ENCODE data around the gene BPIFB4.
A peak's percentile ranks its signal among the peaks of the same experiment; 100 is the strongest.

Gene BPIFB4

GRCh38 chr20:33051333-33051732, 28.1 kb upstream of the BPIFB4 start:
- Mint-ChIP-seq H3K4me1 (ENCODE audit: low read depth) (no peaks in the 10 kb centered on the region), H3K27ac (no peak overlapping the region), H3K27me3 (no peaks in the 10 kb centered on the region), H3K36me3 (ENCODE audit: low read depth) (no peaks in the 10 kb centered on the region), H3K9me3 (peaks cover 2% of the 10 kb centered on the region), H3K4me3 (no peak overlapping the region)
- no peak for DNase-seq

- Mint-ChIP-seq H3K4me3 (no peak within 1 kb of the TSS), H3K4me1 (ENCODE audit: low read depth) (no peaks in the 10 kb centered on the region), H3K27ac (no peak within 1 kb of the TSS), H3K36me3 (ENCODE audit: low read depth) (no peaks in the 10 kb centered on the region), H3K27me3 (no peaks in the 10 kb centered on the region), H3K9me3 (no peaks in the 10 kb centered on the region)
- DNase-seq, result no peak
Measured at GRCh38 chr20:33053291-33054106, 25.9 kb upstream of the BPIFB4 start, which contains the start of gene BPIFB3. BPIFB3 (plus strand) TSS chr20:33053903; CDS start chr20:33055436, 1,533 bp downstream.

GRCh38 chr20:33054381-33054780, 25.1 kb upstream of the BPIFB4 start:
- H3K4me1 Mint-ChIP-seq (ENCODE audit: low read depth), result no peaks in the 10 kb centered on the region
- no peaks in the 10 kb centered on the region for H3K36me3 Mint-ChIP-seq (ENCODE audit: low read depth)
- no peaks in the 10 kb centered on the region for H3K27me3 Mint-ChIP-seq
- H3K27ac Mint-ChIP-seq, result no peak overlapping the region
- no peak overlapping the region for H3K4me3 Mint-ChIP-seq
- H3K9me3 Mint-ChIP-seq, result no peaks in the 10 kb centered on the region
- DNase-seq, result no peak

GRCh38 chr20:33054791-33055190, 24.7 kb upstream of the BPIFB4 start:
- Mint-ChIP-seq H3K4me3 (no peak overlapping the region), H3K4me1 (ENCODE audit: low read depth) (no peaks in the 10 kb centered on the region), H3K27ac (no peak overlapping the region), H3K9me3 (no peaks in the 10 kb centered on the region), H3K36me3 (ENCODE audit: low read depth) (no peaks in the 10 kb centered on the region), H3K27me3 (no peaks in the 10 kb centered on the region)
- no peak for DNase-seq

- no peaks in the 10 kb centered on the region for H3K27me3 Mint-ChIP-seq
- H3K27ac Mint-ChIP-seq, result no peak overlapping the region
- H3K4me1 Mint-ChIP-seq (ENCODE audit: low read depth), result no peaks in the 10 kb centered on the region
- no peak overlapping the region for H3K4me3 Mint-ChIP-seq
- DNase-seq, result no peak
- no peaks in the 10 kb centered on the region for H3K9me3 Mint-ChIP-seq
- H3K36me3 Mint-ChIP-seq (ENCODE audit: low read depth), result no peaks in the 10 kb centered on the region
Measured at GRCh38 chr20:33059136-33059535, 20.3 kb upstream of the BPIFB4 start.

GRCh38 chr20:33059741-33060390, 19.6 kb upstream of the BPIFB4 start:
- Mint-ChIP-seq H3K36me3 (ENCODE audit: low read depth) (no peaks in the 10 kb centered on the region), H3K9me3 (no peaks in the 10 kb centered on the region), H3K4me3 (no peak overlapping the region), H3K27me3 (no peaks in the 10 kb centered on the region), H3K4me1 (ENCODE audit: low read depth) (no peaks in the 10 kb centered on the region), H3K27ac (no peak overlapping the region)
- DNase-seq, result no peak

GRCh38 chr20:33061658-33062028, 17.8 kb upstream of the BPIFB4 start:
- H3K4me3 Mint-ChIP-seq, result no peak overlapping the region
- H3K4me1 Mint-ChIP-seq (ENCODE audit: low read depth), result no peaks in the 10 kb centered on the region
- no peaks in the 10 kb centered on the region for H3K36me3 Mint-ChIP-seq (ENCODE audit: low read depth)
- H3K27ac Mint-ChIP-seq, result no peak overlapping the region
- H3K9me3 Mint-ChIP-seq, result no peaks in the 10 kb centered on the region
- no peak for DNase-seq
- no peaks in the 10 kb centered on the region for H3K27me3 Mint-ChIP-seq

GRCh38 chr20:33062105-33062824, 17.2 kb upstream of the BPIFB4 start:
- Mint-ChIP-seq H3K9me3 (no peaks in the 10 kb centered on the region), H3K36me3 (ENCODE audit: low read depth) (no peaks in the 10 kb centered on the region), H3K27me3 (no peaks in the 10 kb centered on the region), H3K4me1 (ENCODE audit: low read depth) (no peaks in the 10 kb centered on the region), H3K4me3 (no peak overlapping the region), H3K27ac (no peak overlapping the region)
- no peak for DNase-seq

GRCh38 chr20:33062825-33063149, 16.7 kb upstream of the BPIFB4 start:
- no peak for DNase-seq
- H3K36me3 Mint-ChIP-seq (ENCODE audit: low read depth), result no peaks in the 10 kb centered on the region
- H3K4me3 Mint-ChIP-seq, result no peak overlapping the region
- H3K27ac Mint-ChIP-seq, result no peak overlapping the region
- H3K27me3 Mint-ChIP-seq, result no peaks in the 10 kb centered on the region
- H3K4me1 Mint-ChIP-seq (ENCODE audit: low read depth), result peaks cover under 1% of the 10 kb centered on the region
- no peaks in the 10 kb centered on the region for H3K9me3 Mint-ChIP-seq

- no peaks in the 10 kb centered on the region for H3K36me3 Mint-ChIP-seq (ENCODE audit: low read depth)
- no peaks in the 10 kb centered on the region for H3K27me3 Mint-ChIP-seq
- H3K27ac Mint-ChIP-seq, result no peak overlapping the region
- H3K4me1 Mint-ChIP-seq (ENCODE audit: low read depth), result peaks cover 5% of the 10 kb centered on the region
- H3K4me3 Mint-ChIP-seq, result no peak overlapping the region
- H3K9me3 Mint-ChIP-seq, result no peaks in the 10 kb centered on the region
- no peak for DNase-seq
Measured at GRCh38 chr20:33063271-33063670, 16.2 kb upstream of the BPIFB4 start.

GRCh38 chr20:33064572-33065287, 14.7 kb upstream of the BPIFB4 start:
- H3K9me3 Mint-ChIP-seq, result no peaks in the 10 kb centered on the region
- H3K4me3 Mint-ChIP-seq, result no peak overlapping the region
- no peak overlapping the region for H3K27ac Mint-ChIP-seq
- no peaks in the 10 kb centered on the region for H3K27me3 Mint-ChIP-seq
- H3K36me3 Mint-ChIP-seq (ENCODE audit: low read depth), result no peaks in the 10 kb centered on the region
- no peak for DNase-seq
- peaks cover 8% of the 10 kb centered on the region for H3K4me1 Mint-ChIP-seq (ENCODE audit: low read depth)

GRCh38 chr20:33065785-33066184, 13.7 kb upstream of the BPIFB4 start:
- no peak for DNase-seq
- no peaks in the 10 kb centered on the region for H3K9me3 Mint-ChIP-seq
- peaks cover 8% of the 10 kb centered on the region for H3K4me1 Mint-ChIP-seq (ENCODE audit: low read depth)

GRCh38 chr20:33067806-33068205, 11.6 kb upstream of the BPIFB4 start:
- Mint-ChIP-seq H3K9me3 (no peaks in the 10 kb centered on the region), H3K4me3 (no peak overlapping the region), H3K27ac (peak overlapping the region; percentile 3), H3K27me3 (no peaks in the 10 kb centered on the region), H3K4me1 (ENCODE audit: low read depth) (peaks cover 8% of the 10 kb centered on the region), H3K36me3 (ENCODE audit: low read depth) (no peaks in the 10 kb centered on the region)
- no peak for DNase-seq

More at GRCh38 chr20:33065785-33066184, 13.7 kb upstream of the BPIFB4 start:
- no peaks in the 10 kb centered on the region for H3K36me3 Mint-ChIP-seq (ENCODE audit: low read depth)
- H3K4me3 Mint-ChIP-seq, result no peak overlapping the region
- no peaks in the 10 kb centered on the region for H3K27me3 Mint-ChIP-seq
- H3K27ac Mint-ChIP-seq, result no peak overlapping the region

GRCh38 chr20:33068251-33068939, 11.0 kb upstream of the BPIFB4 start:
- Mint-ChIP-seq H3K4me1 (ENCODE audit: low read depth) (peaks cover 8% of the 10 kb centered on the region), H3K27me3 (no peaks in the 10 kb centered on the region), H3K36me3 (ENCODE audit: low read depth) (no peaks in the 10 kb centered on the region), H3K4me3 (no peak overlapping the region), H3K27ac (no peak overlapping the region), H3K9me3 (no peaks in the 10 kb centered on the region)
- DNase-seq, result no peak

Data from activated T-cell treated with anti-CD3 and anti-CD28 coated beads, Interleukin-2, amount 50 U/mL, for 24 hours (primary cell).